T follicular helper cell (primary cell): ENCODE measurements around the gene TMEFF2.
"Not testable (repeated sequence)": the region's sequence is repeated elsewhere in the genome, so short reads cannot be mapped to it uniquely, and the experiment has no call there.

Source experiments
- DNase-seq: peaks from one replicate; pipeline ENCODE4 v3.0.0-alpha.2; 2020; ENCODE audit warnings: low read depth

Gene TMEFF2

DNA sequence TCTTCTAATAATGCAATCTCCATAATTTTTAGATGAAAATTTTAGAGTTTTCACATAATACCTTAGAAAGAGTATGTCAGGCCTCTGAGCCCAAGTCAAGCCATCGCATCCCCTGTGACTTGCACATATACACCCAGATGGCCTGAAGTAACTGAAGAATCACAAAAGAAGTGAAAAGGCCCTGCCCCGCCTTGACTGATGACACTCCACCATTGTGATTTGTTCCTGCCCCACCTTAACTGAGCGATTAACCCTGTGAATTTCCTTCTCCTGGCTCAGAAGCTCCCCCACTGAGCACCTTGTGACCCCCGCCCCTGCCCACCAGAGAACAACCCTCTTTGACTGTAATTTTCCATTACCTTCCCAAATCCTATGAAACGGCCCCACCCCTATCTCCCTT lies 64.4 kb downstream of the TMEFF2 start:
- not testable (repeated sequence) for DNase-seq

DNA sequence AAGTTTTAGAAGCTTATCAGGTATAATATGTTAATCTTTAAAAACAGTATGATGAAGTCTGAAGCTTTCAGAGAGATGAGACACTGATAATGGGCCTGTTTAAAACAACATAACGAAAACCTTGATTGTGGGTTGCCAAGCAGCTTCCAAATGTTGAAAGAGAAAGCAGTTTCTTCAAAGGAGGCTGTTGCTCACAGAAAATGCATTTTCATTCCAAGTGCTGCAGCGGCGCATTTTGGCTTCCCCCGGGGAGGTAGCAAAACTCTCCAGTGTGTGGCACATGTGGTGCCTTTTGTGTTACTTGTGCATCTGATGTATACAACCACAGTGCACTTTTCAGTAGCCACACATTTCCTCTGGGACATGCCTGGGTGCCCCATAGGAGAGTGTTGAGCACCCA lies 66.1 kb downstream of the TMEFF2 start:
- DNase-seq, result no peak

DNA sequence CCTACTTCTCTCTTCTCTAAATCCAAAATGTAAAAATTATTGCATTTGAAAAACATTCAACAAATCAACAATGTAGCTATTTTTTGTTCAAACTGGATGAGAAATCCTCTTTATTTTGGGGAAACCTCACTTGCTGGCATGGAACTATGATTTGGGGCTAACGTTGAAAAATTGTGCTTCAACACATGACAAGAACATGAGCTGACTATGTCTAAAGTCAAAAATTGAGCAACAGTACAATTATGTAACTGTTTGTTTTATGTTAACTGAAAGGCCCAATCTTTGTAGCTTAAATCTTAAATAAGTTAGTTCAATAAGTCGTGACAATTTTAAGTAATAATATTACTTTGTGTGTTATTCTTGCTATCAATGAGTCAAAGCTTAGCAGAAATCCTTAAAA lies 67.3 kb downstream of the TMEFF2 start:
- no peak for DNase-seq

DNA sequence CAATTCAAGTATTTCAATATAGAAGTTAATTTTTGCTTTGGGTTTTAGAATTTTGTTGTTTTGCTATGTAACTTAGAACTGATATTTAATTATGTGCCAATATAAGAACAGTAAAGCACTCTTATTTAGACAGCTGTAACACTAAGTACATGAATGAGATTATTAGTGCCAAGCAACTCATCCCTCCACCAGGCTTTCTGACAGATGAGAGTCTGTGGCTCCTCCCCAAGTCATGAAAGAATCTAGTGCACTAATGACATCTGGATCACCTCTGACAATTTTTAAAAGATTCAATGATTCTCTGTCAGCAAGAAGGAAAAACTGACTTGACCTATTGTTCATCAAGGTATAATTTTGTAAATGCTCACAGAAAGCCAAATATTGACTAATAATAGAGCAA lies 67.8 kb downstream of the TMEFF2 start:
- no peak for DNase-seq

DNA sequence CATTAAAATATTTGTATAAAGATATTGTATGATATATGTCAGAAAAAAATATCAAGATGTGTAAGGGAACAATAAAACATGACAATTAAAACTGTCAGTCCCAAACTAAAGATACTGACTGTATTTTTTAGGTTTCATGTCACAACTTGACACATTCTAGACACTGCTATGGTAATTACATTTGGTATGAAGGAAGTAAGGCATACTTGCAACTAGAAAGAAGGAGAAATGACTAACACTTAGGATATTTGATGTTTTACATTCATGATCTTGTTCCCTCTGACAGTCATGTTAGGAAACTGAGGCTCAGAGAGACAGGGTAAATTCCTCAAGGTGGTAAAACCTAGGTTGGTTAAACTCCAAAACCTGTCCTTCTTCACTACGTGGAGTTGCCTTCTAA lies 68.3 kb downstream of the TMEFF2 start:
- DNase-seq, result no peak

DNA sequence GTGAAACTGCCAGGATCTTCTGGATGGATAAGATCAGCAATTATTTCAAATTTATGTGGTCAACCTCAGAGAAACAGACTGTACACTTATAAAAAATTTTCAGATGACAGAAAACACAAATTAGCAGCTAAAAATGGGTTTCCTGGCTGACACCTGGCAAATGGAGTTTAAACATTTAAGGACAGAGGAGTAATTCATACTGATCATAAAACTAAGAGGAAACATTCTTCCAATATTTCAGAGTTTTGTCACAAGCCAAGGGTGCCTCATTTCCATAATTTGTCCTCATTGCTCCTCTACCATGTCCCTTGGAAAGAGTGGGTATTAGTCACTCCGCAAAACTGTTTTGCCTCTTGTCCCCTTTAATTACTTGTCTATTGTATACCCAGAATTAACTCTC lies 70.2 kb downstream of the TMEFF2 start:
- DNase-seq, result no peak

DNA sequence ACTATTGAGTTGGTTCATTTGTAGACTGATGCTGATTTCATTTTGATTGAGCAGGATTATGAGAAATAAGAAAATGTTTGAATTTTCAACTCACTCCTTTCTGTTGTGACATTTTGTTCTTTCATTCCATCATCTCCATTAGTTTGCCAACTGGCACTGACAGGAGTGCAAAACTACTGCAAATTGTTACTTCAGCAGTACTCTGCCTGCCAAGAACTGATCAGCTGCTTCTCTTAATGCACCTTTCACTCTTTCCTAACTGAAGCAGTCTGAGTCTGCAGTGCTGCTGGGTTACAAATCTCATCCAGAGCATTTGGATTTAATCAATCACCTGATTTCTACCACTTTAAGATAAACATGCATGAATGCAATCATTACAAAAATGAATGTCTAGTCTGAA lies 70.9 kb downstream of the TMEFF2 start:
- no peak for DNase-seq

DNA sequence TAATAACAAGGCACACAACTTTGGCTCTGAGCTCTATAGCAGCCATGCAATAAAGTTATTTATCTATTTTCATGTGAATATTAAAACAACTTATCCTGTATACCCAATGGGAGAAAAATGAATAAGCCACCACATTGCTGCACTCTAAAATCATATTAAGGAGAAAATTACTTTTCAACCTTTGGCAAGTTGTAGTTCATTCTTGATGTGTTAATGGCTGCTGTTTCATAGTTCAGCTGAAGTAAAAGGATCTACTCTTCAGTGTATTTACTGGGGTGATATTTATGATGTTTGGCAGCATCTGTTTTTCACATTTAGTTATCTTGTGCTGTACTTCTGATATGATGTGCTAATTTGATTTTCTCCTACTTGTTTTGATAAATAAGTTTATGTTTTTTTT lies 71.8 kb downstream of the TMEFF2 start:
- no peak for DNase-seq

DNA sequence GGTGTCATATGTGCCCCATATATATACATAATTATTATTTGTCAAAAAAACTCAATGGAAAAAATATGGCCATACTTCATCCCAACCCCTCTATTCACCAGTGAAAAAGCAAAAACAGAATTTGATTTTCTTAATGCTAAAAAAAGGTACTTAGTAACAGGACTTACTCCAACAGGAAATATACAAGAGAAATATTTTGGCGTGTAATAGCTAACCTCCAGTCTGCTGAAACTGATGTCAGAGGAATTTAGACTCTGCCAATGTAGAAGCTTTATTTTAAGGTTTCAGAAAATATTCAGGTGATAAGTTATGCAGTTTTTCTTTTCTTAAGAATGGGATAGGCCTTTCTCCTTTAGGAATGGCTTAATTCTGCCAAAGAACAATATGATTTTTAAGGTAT lies 72.6 kb downstream of the TMEFF2 start:
- DNase-seq, result no peak

DNA sequence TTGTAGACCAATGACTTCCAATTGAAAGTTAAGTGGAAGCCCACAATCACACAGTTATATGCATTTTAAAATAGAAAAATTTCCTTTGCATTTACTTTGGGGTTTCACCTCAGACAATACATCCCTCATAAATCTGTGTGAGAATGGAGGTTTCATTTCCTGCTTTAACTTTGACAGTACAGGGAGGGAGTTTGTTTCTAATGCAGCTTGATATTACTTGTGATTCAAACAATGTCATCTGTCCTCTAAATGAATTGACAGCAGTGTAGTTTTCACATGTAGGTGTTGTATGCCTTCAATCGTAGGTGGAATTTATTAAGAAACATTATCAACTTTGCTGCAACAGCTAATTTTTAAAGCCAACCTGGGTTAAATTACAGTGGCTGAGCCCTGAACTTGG lies 75.2 kb downstream of the TMEFF2 start:
- no peak for DNase-seq

DNA sequence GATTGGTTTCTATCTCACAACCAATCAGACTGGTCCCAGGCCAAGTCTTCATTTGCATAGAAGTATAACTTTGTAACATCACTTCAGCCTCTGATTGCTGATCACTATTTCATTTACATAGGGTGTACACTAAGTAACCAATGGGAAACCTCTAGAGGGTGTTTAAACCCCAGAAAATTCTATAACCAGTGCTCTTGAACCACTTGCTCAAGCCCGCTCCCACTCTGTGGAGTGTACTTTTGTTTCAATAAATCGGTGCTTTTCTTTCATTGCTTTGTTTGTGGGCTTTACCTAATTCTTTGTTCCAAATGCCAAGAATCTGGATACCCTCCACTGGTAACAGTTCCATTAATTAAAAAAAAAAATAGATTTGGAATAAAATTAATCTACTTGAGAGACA lies 77.0 kb downstream of the TMEFF2 start:
- DNase-seq, result no peak

DNA sequence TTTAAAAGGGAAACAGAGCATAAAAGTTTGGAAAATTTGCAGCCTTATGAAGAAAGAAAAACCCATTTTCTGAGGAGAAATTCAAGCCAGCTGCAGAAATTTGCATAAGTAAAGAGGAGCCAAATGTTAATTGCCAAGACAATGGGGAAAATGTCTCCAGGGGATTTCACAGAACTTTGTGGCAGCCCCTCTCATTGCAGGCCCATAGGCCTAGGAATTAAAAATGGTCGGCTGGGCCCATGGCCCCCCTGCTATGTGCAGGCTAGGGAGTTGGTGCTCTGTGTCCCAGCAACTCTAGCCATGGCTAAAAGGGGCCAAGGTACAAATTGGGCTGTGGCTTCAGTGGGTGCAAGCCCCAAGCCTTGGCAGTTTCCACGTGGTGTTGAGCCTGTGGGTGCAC lies 83.2 kb downstream of the TMEFF2 start:
- not testable (repeated sequence) for DNase-seq

DNA sequence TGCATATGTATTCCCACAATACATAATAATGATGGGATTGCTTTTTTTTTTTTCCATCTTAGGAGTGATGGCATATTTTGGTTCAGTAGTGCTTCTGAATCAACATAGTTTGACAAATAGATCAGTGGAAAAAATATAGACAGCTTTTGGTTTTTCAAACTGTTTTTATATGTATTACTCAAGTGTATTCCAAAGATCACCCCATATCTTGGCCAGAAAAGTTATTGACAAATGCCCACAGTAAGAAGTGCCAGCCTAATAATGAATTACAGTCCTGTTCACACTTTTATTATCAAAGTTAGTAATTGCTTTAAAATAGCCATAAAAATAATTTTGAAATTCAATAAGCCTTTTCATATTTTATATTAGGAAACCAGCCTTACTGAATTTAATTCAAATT lies 95.0 kb downstream of the TMEFF2 start:
- no peak for DNase-seq

DNA sequence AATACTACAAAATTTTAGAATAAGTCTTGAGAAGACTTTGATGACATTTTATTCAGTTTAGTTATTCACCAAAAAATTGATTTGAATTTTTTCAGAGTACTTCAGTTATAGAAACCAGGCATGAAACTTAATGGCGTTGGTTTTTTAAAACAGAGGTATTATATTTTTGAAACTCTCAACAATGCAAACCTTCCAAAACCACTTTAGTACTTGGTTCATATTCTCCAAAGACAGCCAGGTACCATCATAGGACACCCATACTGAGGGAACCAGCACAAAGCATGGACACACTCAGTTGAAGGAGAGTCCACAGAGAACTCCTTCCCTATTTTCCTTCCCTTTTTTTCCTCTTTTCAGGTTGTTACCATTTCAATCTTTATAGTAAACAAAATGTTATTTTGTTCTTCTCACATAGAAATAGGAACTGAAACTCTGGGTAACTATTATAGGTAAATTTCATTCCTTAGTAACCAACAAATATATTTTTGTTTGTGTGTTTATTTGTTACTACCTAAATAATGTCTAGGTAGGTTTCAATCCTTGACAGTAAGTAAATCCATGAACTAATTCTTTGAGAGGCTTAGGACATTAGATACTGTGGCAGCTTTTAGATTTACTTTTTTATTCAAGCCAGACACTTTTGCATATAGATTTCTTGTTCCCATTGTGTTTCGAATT lies 95.8 kb downstream of the TMEFF2 start:
- no peak for DNase-seq

DNA sequence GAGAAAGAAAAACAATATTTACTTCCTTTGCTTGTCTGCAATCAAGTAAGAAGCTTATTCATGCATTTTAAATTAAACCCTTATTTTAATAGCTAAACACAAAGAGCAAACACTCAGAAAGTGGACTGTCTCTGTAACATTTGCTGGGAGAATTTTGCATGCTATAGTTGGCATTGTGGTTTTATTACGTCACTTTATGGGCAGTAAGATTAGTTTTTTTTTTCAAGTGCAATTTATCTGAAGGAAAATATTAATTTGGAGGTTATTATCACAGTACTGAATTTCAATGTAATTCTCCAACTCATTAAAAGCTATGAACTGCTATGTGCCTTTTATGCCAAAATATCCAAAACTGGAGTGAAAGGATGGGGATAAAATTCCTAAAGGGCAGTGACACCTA lies 103.3 kb downstream of the TMEFF2 start:
- DNase-seq, result no peak

DNA sequence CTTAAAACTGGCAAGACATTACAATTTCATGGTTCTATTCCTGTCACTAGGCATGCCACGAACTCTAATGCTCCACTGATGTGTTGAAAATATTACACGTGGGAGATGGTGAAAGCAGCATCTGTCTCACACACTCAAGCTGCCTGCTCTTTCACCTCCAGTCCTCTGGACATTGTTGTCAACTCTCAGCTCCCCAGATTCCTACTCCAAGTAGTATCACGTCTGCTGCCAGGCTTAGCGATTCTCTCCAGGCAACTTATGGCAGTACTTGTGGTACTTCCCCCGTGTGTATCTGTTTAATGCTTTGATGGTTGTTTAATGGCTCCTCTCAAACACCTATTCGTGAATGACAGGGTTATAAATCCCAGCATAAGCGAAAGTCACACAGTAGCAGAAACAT lies 103.8 kb downstream of the TMEFF2 start:
- no peak for DNase-seq

DNA sequence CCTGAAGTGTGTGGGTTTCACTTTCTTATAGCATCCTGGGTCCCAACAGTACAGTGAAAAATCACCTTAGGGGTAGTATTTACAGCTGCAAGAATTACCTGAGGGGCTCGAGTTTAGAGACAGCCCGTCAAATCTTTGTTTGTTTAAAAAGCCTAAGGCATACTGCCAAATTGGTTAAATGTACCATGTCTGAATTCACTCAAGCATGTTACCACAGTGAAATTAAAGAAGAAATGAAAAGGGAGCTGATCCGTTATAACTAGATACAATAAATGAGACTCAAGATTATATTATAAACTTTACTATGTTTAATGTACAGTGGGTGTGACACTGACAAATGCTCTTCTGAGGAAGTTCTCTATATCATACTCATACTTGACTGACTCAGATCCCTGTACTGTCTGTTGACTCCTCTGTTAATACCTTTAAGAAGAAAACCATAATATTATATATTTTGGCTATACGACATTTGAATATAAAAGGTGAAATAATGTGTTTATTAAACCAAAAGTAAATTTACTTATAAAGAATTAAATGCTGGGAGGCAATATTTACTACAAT lies 107.3 kb downstream of the TMEFF2 start:
- DNase-seq, result no peak

DNA sequence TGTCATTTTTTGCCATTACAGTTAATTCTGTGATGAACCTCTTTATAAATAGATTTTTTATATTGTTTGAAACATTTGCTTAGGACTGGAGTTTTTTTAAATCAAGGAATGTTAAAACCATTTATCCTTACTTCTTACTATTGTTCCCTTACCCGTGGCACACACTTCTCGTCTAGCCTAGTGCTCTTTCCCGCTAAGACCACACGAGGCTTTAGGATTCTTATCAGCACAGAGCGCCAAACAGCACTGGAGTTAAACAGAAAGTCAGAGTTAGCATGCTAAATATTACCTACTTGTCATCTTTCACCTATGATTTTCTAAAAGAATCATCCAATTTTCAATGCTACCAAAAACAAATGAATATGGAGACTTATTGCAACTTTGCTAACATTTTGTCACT lies 112.6 kb downstream of the TMEFF2 start:
- no peak for DNase-seq

DNA sequence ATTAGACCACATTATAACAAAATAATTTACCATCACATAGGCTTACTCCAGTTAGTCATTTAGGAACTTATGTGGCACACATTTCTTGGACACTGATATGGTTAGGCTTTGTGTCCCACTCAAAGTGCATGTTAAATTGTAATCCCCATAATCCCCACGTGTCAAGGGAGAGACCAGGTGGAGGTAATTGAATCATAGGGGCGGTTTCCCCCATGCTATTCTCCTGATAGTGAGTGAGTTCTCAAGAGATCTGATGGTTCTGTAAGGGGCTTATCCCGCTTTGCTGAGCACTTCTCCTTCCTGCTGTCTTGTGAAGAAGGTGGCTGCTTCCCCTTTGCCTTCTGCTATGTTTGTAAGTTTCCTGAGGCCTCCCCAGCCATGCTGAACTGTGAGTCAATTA lies 114.6 kb downstream of the TMEFF2 start:
- not testable (repeated sequence) for DNase-seq

DNA sequence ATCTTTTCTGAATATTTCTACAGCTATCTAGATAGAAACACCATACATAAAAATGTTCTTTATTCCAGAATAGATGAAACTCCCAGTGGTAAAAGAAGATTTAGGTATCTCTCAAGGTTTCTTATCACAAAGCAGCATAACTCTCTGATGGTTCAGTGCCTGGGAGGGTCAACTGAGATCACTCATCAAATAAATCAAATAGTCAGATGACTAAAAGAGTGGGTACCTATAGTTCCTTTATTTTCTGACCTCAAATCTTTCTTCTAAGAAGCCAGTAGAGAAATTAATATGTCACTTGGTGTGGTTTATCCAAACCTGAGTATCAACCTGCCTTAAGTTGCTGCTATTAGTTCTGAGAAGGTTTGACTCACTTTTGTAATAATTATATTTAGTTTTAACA lies 120.9 kb downstream of the TMEFF2 start:
- no peak for DNase-seq

DNA sequence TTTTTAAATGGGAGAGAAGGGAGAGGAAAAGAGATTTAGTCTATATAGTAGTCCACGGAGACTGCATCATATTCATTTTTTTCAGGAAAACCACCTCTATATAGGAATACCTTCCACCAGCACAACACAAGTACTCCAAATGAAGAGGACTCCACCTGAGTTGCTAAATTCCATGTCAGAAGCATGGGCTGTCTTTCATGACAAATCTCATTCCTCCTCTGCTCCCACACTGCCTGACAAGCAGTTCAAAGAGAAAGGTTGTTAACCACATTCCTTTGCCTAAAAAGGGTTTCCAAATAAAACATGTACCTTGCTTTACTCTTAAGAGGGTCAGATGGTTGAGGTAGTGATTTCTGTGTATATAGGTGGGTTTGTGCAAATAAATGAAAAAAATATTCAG lies 122.0 kb downstream of the TMEFF2 start:
- DNase-seq, result no peak

DNA sequence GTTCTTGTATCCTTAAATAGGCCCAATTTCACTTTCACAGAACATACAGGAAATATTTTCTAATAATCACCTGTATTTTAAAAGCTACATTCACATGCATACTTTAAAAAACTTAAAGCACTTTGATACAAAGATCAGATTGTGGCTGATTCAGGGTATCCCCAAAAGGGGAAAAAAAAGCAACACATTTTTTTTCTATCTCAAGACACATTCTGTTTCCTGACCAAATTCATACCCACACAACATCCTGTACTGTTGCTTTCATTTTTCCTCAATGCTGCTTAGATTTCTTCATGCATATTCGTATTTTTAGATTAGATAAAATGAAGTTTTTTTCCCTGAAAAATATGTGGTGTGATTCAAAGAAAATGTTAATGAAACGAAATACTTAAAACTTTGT lies 122.5 kb downstream of the TMEFF2 start:
- DNase-seq, result no peak

DNA sequence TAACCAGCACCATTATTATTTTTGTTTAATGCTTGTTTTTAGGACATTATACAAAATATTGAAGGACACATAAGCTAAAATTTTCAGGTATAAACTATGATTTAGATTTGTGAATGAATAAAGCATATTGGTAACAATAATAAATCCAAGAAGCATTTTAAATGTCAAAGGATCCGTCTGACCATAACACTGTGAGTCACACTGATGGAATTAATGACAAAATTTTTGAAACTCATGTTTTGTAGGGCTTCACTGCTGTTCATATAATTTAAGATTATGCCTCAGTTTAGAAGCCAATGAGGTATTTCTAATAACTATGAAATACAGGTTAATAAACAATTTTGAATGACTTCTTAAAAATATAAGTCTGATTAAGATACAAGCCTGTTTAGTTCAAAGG lies 124.6 kb downstream of the TMEFF2 start:
- DNase-seq, result no peak

DNA sequence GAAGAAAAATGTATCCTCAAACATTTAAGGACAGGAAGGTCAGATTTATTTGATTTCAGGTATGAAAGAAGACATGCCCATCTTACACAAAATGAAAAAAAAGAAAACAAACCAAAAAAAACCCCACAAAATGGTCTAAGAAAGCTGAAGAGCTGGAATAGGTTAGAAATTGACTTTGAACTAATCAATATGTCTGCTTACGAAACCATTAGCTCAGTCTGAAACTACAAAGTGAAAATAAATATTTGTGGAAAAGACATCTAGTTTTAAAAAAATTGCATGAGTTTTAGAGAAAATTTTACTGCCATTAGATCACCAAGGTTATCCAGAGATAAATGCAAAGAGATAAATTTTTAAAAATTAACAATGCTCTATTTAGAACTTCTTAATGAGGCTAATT lies 125.3 kb downstream of the TMEFF2 start:
- no peak for DNase-seq
